ENCODE data around the gene TAS2R46.
A peak's percentile ranks its signal among the peaks of the same experiment; 100 is the strongest.
"Not testable (repeated sequence)": the region's sequence is repeated elsewhere in the genome, so short reads cannot be mapped to it uniquely, and the experiment has no call there.

TAS2R46 gene, protein sequence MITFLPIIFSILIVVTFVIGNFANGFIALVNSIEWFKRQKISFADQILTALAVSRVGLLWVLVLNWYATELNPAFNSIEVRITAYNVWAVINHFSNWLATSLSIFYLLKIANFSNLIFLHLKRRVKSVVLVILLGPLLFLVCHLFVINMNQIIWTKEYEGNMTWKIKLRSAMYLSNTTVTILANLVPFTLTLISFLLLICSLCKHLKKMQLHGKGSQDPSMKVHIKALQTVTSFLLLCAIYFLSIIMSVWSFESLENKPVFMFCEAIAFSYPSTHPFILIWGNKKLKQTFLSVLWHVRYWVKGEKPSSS

DNA sequence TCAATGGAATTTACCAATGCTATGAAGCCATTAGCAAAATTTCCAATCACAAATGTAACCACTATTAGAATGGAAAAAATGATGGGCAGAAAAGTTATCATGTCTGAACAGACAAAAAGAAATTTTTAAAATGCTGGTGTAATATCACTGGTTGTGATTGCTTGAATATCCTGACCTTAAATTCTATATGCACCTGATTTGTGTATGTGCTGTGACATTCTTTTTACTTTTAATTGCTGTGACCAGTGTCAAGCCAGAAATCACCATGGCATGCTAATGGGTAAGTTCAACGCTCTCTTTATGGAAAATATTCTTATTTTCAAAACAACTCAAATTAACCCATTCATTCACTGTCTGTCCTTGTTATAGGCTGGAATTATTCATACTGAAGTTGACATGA, at the start of gene TAS2R46:
TSS of gene TAS2R46 (minus strand) at position 101 of the 400 bp plus-strand sequence. CDS start at position 101, 0 bp downstream.
- not testable (repeated sequence) for DNase-seq (ENCODE audit: low spot score)

DNA sequence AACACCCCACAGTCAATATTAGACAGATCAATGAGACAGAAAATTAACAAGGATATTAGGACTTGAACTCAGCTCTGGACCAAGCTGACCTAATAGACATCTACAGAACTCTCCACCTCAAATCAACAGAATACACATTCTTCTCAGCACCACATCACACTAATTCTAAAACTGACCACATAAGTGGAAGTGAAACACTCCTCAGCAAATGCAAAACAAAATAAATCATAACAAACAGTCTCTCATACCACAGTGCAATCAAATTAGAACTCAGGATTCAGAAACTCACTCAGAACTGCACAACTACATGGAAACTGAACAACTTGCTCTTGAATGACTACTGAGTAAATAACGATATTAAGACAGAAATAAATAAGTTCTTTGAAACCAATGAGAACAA, 49.1 kb upstream of the TAS2R46 start:
- not testable (repeated sequence) for DNase-seq (ENCODE audit: low spot score)

DNA sequence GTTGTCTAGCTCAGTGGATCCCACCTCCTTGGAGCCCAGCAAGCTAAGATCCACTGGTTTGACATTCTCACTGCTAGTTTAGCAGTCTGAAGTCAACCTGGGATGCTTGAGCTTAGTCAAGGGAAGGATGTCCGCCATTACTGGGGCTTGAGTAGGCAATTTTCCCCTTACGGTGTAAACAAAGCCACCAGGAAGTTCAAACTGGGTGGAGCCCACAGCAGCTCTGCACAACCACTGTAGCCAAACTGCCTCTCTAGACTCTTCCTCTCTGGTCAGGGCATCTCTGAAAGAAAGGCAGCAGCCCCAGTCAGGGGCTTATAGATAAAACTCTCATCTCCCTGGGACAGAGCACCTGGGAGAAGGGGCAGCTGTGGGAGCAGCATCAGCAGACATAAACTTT, 46.8 kb upstream of the TAS2R46 start:
- DNase-seq (ENCODE audit: low spot score) = no peak

DNA sequence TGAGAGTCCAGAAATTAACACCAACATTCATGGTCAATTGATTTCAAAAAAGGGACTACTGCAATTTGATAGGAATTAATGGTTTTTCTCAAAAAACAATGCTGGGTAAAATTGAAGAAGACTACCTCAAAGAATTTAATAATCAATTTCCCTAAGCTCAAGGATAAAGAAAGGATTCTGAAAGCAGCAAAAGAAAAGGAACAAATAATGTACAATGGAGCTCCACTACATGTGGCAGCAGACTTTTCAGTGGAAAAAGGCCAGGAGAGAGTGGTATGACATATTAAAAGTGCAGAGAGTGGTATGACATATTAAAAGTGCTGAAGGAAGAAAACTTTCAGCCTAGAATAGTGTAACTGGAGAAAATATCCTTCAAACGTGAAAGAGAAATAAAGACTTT, 45.6 kb upstream of the TAS2R46 start:
- DNase-seq (ENCODE audit: low spot score) = no peak

DNA sequence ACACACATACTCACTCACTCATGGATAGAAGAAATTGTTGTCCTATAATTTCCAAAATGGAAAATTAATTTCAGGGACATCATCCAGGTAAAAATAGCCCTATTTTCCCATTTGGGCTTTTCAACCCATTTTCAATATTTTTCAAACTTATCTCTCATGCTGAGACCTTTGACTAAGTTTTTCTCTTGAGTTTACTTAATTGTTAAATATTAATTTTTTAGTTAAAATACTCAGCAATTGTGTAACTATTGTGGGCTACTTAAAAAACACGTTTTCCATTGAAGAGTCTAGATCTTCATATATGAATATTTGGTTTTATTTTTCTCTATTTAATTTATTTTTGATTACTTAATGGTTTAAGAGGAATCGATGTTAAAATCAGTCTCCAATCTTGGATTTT, 44.2 kb upstream of the TAS2R46 start:
- no peak for DNase-seq (ENCODE audit: low spot score)

DNA sequence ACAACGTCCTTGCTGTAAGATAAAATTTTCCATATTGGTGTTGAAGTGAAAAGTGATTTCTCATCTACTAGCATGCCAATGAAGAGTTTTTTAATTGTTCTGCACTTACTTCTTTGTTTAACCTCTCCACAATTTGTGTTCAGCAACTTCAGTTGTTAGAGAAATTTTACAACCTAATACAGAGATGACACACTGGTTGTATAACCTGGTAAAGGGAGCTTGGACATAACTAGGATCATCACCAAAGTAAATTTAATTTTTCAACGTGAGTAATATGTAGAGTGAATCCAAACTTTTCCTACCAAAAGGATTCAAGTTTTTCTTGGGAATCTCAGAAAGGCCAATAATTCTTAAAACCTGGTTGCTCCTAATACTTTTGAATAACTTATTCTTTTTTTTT, 43.5 kb upstream of the TAS2R46 start:
- no peak for DNase-seq (ENCODE audit: low spot score)

DNA sequence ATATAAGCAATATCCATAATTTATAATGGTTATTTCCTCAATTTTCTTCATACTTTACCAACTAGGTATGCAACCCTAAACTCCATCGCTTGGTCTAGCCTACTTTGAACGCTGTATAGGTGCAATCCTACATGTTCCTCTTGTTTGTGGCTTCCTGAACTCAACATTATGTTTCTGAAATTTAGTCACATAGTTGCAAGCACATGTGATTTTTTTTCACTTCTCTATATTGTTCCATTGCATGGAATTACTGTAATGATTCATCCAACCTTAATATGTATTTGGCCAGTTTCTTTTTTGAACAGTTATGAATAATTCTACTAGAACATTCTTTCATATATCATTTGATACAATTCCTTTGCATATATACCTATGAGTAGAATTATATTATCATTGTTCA, 32.8 kb upstream of the TAS2R46 start:
- DNase-seq (ENCODE audit: low spot score) = not testable (repeated sequence)

DNA sequence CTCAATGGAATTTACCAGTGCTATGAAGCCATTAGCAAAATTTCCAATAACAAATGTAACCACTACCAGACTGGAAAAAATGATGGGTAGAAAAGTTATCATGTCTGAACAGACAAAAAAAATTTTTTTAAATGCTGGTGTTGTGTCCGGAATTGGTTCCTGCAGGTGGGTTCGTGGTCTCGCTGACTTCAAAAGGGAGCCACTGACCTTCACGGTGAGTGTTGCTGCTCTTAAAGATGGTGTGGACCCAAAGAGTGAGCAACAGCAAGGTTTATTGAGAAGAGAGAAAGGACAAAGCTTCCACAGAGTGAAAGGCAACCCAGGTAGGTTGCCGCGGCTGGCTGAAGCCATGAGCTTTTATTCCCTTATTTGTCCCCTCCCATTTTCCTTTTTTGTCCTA, 30.0 kb upstream of the TAS2R46 start, which contains the start of gene TAS2R43:
TSS of gene TAS2R43 (minus strand) at position 186 of the 400 bp plus-strand sequence. CDS start at position 102, 84 bp downstream.
- DNase-seq (ENCODE audit: low spot score) = no peak

DNA sequence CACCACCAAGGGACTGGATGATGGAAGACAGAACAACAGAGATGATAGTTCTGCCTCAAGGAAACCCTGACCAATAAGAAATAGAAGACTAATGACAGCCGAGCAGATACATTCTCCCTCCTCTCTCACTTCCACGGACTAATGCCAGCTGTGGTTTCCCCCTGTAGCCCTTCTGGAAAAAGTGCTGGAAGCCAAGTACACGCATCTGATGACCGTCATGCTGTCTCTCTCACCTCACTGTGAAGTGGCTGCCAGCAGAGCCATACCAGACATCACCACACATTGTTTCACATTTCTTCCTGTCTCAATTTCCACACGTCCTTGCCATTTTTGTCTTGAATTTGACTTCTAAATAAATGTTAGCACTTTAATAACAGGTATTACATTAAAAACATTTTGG, 27.2 kb upstream of the TAS2R46 start:
- DNase-seq (ENCODE audit: low spot score) = no peak

DNA sequence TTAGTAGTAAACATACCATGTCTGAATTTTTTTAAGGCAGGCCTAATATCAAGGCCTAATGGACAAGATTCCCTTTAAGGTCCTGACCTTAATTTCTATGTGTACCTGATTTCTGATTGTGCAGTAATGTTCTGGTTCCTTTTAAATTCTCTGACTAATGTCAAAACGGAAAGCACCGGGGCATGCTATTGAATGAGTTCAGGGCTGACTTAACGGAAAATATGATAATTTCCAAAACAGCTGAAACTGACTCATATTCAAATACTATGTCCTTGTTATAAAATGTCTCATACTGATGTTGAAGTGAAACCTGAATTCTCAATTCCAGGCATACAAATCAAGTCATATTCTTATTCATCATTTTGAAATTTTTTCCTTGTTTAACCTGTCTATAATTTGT, 23.3 kb upstream of the TAS2R46 start:
- no peak for DNase-seq (ENCODE audit: low spot score)

DNA sequence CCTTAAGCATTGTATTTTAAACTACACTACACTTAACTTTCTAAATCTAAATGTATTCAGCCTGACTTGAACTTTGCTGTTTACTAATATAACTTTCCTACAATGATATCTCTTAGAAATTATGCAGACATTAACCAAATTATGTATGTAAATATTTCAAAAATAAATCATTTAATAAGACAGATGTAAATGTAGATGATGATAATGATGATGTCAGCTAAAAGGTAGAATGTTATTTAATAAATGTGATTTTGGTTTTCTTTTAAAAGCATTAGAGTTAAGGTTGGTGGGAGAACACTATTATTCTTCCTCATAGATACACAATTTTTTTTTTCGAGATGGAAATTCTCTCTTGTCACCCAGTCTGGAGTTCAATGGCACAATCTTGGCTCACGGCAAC, 19.9 kb upstream of the TAS2R46 start:
- DNase-seq (ENCODE audit: low spot score) = no peak

DNA sequence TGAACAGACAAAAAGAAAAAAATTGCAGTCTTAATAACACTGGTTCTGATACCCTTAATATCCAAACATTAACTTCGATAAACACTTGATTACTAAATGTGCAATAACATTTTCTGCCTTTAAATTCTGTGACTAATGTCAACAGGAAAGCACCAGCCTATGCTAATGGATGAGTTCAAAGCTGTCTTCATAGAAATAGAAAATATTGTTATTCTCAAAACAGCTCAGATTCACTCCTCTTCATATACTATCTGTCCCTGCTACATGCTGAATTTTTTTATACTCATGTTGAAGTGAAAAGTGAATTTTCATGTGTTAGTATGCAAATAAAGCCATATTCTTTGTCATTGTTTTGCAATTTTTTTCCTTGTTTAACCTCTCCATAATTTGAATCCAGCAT, 16.2 kb upstream of the TAS2R46 start:
- DNase-seq (ENCODE audit: low spot score) = no peak

DNA sequence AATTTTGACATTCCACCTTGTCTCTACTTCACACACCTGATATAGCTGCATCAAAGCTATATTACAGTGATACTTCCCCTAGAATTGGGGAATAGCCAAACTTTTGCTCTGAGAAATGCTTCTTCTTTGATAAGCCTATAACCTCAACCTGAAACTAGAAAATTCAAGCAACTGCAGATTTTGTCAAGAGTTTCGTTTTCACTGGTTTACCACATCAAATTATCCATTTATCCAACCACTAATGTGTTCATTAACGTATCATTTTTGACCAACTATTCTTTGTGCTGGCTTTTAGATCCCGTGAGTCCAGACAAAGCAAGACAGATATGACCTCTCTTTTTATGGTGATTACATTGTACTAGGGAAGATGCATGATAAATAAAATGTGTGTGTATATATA, 13.5 kb upstream of the TAS2R46 start:
- no peak for DNase-seq (ENCODE audit: low spot score)

DNA sequence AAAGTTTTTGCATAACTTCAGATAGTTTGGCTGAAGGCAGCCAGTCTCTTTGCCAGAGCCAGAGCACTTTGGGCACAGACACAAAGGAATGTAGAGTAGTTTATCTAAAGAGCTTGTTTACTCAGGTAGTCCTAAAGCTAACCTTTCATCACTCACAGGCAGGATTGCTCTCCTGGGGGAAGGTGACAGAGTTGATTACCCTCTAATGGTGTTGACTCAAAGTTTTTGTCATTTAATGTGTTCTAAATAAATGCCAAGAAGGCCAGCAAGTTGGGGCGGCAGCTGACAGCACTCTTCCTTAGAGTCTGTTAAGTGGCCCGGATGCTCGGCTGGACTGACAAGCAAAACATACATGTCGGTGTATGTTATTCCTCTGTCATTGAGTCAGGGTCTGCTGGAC, 9.3 kb upstream of the TAS2R46 start:
- no peak for DNase-seq (ENCODE audit: low spot score)

DNA sequence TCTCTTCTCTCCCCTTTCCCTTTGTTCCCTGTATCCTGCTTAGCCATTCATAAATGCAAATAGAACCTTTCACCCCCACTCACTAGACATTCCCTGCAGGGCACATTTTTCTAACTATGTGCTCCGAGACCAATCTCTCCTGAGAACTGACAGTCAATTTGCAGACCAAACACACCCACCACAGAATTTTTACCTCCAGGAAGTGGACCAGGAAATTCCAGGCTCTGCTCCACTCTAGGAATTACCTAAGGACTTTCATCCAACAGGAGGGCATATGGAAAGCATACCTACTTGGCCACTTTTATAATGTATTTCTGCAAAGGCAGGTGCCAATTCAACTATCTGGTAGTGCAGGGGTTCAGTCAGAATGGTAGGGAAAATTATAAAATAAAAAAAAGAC, 8.9 kb upstream of the TAS2R46 start:
- no peak for DNase-seq (ENCODE audit: low spot score)

DNA sequence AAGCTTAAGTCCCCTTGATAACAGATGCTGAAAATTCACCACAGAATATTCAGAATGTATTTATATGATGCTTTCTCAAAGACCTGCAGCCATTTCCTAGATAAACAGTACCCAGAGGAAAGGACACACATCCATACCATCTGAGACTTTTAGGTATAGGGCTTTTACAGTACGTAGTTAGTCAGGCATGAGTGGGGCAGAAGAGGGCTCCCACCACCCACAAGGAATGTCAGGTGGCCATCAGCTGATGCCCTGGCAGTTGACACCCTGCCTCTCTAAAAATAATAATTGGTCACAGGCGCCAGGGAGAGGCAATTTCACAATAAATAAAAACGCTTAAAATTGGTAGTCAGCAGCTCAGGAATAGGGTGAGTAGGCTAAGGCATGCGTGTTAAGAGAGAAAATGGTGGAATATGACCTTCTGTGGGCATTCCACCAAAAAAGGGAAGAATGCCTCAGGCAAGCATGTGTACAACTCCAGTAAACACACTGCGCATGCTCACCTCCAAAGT, 7.8 kb upstream of the TAS2R46 start:
- no peak for DNase-seq (ENCODE audit: low spot score)

DNA sequence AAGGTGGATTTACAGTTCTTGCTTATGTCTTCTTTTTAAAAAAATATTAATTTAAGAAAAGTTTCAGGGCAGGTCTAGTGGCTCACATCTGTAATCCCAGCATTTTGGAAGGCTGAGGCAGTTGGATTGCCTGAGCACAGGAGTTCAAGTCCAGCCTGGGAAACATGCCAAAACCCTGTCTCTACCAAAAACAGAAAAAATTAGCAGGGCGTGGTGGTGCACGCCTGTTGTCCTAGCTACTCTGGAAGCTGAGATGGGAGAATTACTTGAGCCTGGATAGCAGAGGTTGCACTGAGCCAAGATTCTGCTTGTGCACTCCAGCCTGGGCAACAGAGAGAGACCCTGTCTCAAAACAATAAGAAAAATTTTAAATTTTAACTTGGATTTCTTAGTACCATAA, 5.4 kb upstream of the TAS2R46 start:
- DNase-seq (ENCODE audit: low spot score) = no peak

DNA sequence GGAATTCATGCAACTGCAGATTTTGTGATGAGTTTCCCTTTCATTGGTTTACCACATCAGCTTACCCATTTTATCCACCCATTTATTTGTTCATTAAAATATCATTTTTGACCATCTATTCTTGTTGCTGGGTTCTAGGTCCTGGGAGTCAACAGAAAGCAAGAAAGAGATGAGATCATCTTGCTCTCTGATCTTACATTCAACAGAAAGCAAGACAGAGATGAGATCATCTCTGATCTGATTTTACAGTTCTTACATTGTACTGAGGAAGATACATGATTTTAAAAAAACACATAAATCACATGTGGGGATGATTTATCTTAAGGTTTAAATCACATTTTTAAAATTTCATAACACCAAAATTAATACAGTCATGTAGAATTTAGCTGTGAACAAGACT, 2.3 kb downstream of the TAS2R46 start:
- DNase-seq (ENCODE audit: low spot score) = peak; percentile 3

DNA sequence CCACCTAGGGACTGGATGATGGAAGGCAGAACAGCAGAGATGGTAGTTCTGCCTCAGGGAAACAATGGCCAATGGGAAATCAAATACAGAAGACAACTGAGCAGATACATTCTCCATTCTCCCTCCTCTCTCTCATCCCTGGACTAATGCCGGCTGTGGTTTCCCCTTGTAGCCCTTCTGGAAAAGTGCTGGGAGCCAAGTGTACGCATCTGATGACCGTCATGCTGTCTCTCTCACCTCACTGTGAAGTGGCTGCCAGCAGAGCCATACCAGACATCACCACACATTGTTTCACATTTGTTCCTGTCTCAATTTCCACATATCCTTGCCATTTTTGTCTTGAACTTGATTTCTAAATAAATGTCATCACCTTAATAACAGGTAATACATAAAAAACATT, 3.1 kb downstream of the TAS2R46 start:
- no peak for DNase-seq (ENCODE audit: low spot score)

DNA sequence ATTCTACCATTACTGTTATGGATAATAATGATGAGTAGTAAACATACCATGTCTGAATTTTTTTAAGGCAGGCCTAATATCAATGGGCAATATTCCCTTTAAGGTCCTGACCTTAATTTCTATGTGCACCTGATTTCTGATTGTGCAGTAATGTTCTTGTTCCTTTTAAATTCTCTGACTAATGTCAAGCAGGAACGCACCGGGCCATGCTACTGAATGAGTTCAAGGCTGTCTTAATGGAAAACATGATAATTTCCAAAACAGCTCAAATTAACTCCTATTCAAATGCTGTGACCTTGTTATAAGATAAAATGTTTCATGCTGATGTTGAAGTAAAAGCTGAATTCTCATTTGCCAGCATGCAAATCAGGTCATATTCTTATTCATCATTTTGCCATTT, 6.8 kb downstream of the TAS2R46 start:
- DNase-seq (ENCODE audit: low spot score) = no peak

DNA sequence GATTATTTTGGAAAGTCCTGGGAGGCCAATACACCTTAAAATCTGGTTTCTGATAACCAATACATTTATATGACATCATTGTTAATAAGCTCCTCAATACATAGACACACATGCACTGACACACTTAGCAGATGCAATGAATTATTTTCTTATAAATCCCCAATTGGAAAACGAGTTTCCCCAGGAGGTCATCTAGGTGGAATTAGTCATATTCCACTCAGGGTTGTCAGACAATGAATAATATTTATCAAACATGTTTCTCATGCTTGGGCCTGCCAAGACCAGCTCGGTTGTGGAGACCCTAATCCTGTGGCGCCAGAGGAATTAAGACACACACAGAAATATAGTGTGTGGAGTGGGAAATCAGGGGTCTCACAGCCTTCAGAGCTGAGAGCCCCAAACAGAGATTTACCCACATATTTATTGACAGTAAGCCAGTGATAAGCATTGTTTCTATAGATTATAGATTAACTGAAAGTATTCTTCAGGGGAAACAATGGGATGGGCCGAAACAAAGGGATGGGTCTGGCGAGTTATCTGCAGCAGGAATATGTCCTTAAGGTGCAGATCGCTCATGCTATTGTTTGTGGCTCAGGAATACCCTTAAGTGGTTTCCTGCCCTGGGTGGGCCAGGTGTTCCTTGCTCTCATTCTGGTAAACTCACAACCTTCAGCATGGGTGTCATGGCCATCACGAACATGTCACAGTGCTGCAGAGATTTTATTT, 12.1 kb downstream of the TAS2R46 start:
- not testable (repeated sequence) for DNase-seq (ENCODE audit: low spot score)

DNA sequence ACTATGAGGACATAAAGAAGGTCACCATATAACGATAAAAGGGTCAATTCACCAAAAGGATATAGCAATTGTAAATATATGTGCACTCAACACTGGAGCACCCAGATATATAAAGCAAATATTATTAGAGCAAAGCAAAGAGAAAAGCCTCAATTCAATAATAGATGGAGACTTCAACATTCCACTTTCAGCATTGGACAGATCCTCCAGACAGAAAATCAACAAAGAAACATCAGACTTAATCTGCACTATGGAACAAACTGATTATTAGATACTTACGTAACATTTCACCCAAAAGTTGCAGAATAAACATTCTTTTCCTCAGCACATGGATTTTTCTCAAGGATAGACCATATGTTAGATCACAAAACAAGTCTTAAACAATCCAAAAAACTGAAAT, 20.7 kb downstream of the TAS2R46 start:
- not testable (repeated sequence) for DNase-seq (ENCODE audit: low spot score)

DNA sequence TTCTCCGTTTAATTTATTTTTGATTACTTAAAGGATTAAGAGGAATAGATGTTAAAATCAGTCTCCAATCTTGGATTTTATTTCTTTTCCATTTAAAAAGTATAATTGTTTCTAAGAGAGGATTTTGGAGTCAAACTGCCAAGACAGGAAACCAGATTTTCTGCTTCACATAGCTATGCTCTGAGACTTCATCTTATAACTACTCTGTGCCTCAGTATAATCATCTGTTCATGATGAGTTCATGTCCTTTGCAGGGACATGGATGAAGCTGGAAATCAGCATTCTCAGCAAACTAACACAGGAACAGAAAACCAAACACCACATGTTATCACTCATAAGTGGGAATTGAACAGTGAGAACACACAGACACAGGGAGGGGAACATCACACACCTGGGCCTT, 21.9 kb downstream of the TAS2R46 start:
- no peak for DNase-seq (ENCODE audit: low spot score)
